B cell (primary cell): ENCODE results near the gene PORCN. TPM values are rescaled to one million over a fixed set of nuclear protein-coding genes. Genes with fewer than 3 reads are reported as not detected.
"Not testable (repeated sequence)": the region's sequence is repeated elsewhere in the genome, so short reads cannot be mapped to it uniquely, and the experiment has no call there.

ENCODE experiments used
- ATAC-seq: fragments of 200-7000 bp; cut with Tn5 transposase; one replicate; pipeline ENCODE4 v1.10.0; 2021; ENCODE audit warnings: low read depth, mild to moderate bottlenecking, moderate number of reproducible peaks, moderate library complexity
- CTCF ChIA-PET: fragments of 350-600 bp; sonication (Branson Sonifier 250); formaldehyde crosslinking; loops from one replicate; lab custom pipeline; 2021; ENCODE audit warnings: antibody characterized with exemption, inconsistent platforms; lab: Charles Lee
- POLR2A ChIA-PET: fragments of 350-600 bp; sonication (Branson Sonifier 250); formaldehyde crosslinking; loops from one replicate; lab custom pipeline; 2021; ENCODE audit warnings: antibody characterized with exemption; lab: Charles Lee
- DNase-seq: peaks from one replicate; pipeline ENCODE4 v3.0.0; 2013
- H2AFZ ChIP-seq: 2 replicates; pipeline ENCODE4 v1.6.1; 2012; ENCODE audit warnings: mild to moderate bottlenecking, low read depth, low read length; ENCODE audit not compliant: insufficient read depth, poor library complexity, severe bottlenecking
- H3K27ac ChIP-seq, 2 donors: 1 replicate in 1 of 2; 2 replicates in 1 of 2; pipeline ENCODE4 v1.5.1; 2012 to 2013; ENCODE audit warnings: low read length in 2 of 2, mild to moderate bottlenecking in 2 of 2, moderate library complexity in 1 of 2
- H3K27me3 ChIP-seq, 4 experiments: fragments of 200-600 bp in 1 of 4; sonication (generic) in 1 of 4; replicated peaks in 1 of 4; 1 replicate in 2 of 4; 2 replicates in 2 of 4; pipeline versions ENCODE4 v1.6.1 to v1.7.0; 2013 to 2016; ENCODE audit warnings: low read length in 3 of 4, mild to moderate bottlenecking in 2 of 4, mixed read lengths in 1 of 4, moderate library complexity in 1 of 4; ENCODE audit not compliant: insufficient read depth in 4 of 4, control insufficient read depth in 3 of 4; ENCODE audit errors: control extremely low read depth in 1 of 4
- H3K36me3 ChIP-seq, 2 experiments: replicated peaks in 1 of 2; 1 replicate in 1 of 2; 2 replicates in 1 of 2; pipeline versions ENCODE4 v1.6.1 to v1.7.1; 2013; ENCODE audit warnings: low read length in 1 of 2; ENCODE audit not compliant: insufficient read depth in 2 of 2, control insufficient read depth in 1 of 2; ENCODE audit errors: control extremely low read depth in 1 of 2, extremely low read depth in 1 of 2
- H3K4me1 ChIP-seq, 2 donors: fragments of 200-600 bp in 1 of 2; sonication (generic) in 1 of 2; 1 replicate in 1 of 2; 2 replicates in 1 of 2; pipeline versions ENCODE4 v1.5.1 to v1.6.1; 2013 to 2017; ENCODE audit warnings: low read length in 2 of 2; ENCODE audit not compliant: control insufficient read depth in 2 of 2, insufficient read depth in 2 of 2
- H3K4me2 ChIP-seq: replicated peaks from 2 replicates; pipeline ENCODE3; 2012; ENCODE audit warnings: mild to moderate bottlenecking, low read depth, low read length; ENCODE audit not compliant: poor library complexity, severe bottlenecking
- H3K4me3 ChIP-seq, 5 experiments: fragments of 200-600 bp in 1 of 5; sonication (generic) in 1 of 5; 1 replicate in 3 of 5; 2 replicates in 2 of 5; pipeline versions ENCODE4 v1.5.1 to v1.7.0; 2011 to 2016; ENCODE audit warnings: low read length in 4 of 5, mild to moderate bottlenecking in 4 of 5, low read depth in 2 of 5, control low read depth in 1 of 5, moderate library complexity in 1 of 5; ENCODE audit not compliant: insufficient read depth in 1 of 5; ENCODE audit errors: control extremely low read depth in 1 of 5, extremely low read depth in 1 of 5
- H3K79me2 ChIP-seq: fragments of 200-600 bp; sonication (generic); one replicate; pipeline ENCODE4 v1.6.0; 2016; ENCODE audit warnings: low read length; ENCODE audit not compliant: control insufficient read depth, insufficient read depth
- H3K9ac ChIP-seq: fragments of 200-600 bp; sonication (generic); 2 replicates; pipeline ENCODE4 v1.6.1; 2017; ENCODE audit warnings: mild to moderate bottlenecking, low read length, moderate library complexity
- H3K9me3 ChIP-seq, 3 donors: one replicate each; pipeline versions ENCODE4 v1.6.1 to v1.7.1; 2013; ENCODE audit warnings: low read length in 2 of 3; ENCODE audit not compliant: control insufficient read depth in 2 of 3, insufficient read depth in 1 of 3; ENCODE audit errors: control extremely low read depth in 1 of 3
- H4K20me1 ChIP-seq: 2 replicates; pipeline ENCODE4 v1.6.0; 2012; ENCODE audit warnings: mild to moderate bottlenecking, low read length; ENCODE audit not compliant: insufficient read depth, control insufficient read depth, poor library complexity, severe bottlenecking
- H3K27ac Mint-ChIP-seq: one replicate; pipeline ENCODE4 v1.8.0; 2021; ENCODE audit warnings: mixed read lengths
- H3K27me3 Mint-ChIP-seq: one replicate; pipeline ENCODE4 v1.8.0; 2021; ENCODE audit warnings: mixed read lengths
- H3K4me1 Mint-ChIP-seq: one replicate; pipeline ENCODE4 v1.8.0; 2021; ENCODE audit warnings: mixed read lengths
- H3K4me3 Mint-ChIP-seq: one replicate; pipeline ENCODE4 v1.8.0; 2021; ENCODE audit warnings: mixed read lengths
- H3K9me3 Mint-ChIP-seq: one replicate; pipeline ENCODE4 v1.8.0; 2022; ENCODE audit warnings: mixed read lengths; ENCODE audit not compliant: insufficient read depth
- CTCF ChIP-seq: fragments of 200-600 bp; IDR thresholded peaks from one replicate; pipeline ENCODE4 v1.8.0; 2022; ENCODE audit warnings: antibody characterized with exemption, mild to moderate bottlenecking
- EZH2 ChIP-seq: IDR thresholded peaks from 2 replicates; pipeline ENCODE4 v1.6.1; 2012; ENCODE audit warnings: borderline replicate concordance, low read depth, mild to moderate bottlenecking, moderate library complexity, low read length; ENCODE audit not compliant: insufficient read depth, poor library complexity, severe bottlenecking
- WGBS: methylation state at CpG from one replicate; pipeline ENCODE4 v1.1.5; 2013; ENCODE audit warnings: missing lambda C conversion rate; ENCODE audit not compliant: insufficient coverage; 5-methylcytosine and 5-hydroxymethylcytosine counted together
- intact Hi-C: fragments of 100-400 bp; cut with micrococcal nuclease; formaldehyde crosslinking; loops from one replicate; pipeline ENCODE4 v1.10.0; 2022
- polyA plus RNA-seq: library from polyadenylated mRNA; depleted of rRNA; stranded (reverse); fragments of >200 nt; gene quantifications from 2 replicates; pipeline ENCODE4 v1.2.3, GENCODE V29; 2012
- total RNA-seq, 2 donors: library from RNA; stranded (reverse); fragments of 120-200 nt in 1 of 2; gene quantifications; 1 replicate in 1 of 2; 2 replicates in 1 of 2; pipeline versions ENCODE4 v1.2.3 to v1.2.4, GENCODE V29; 2013 to 2022

Gene PORCN
- total and polyA plus RNA-seq, 2 donors (not counting 1 experiment from before 2014, with no cell fraction given) = 12.8 to 18.5 TPM

GRCh38 chrX:48516285-48516684 is 7.5 kb downstream of the PORCN start:
- no peaks in the 10 kb centered on the region for H3K79me2 ChIP-seq
- TF ChIP-seq EZH2 (no peak), CTCF (no peak)
- ChIA-PET CTCF (no interaction called here), POLR2A (no interaction called here)
- no peak overlapping the region for H2AFZ ChIP-seq
- H3K4me1 Mint-ChIP-seq = peaks cover 7% of the 10 kb centered on the region
- peaks cover 9% of the 10 kb centered on the region in 2 donors for H3K4me1 ChIP-seq
- WGBS = 84% methylated on average over 2 of the region's 10 CpGs
- no peaks in the 10 kb centered on the region for H3K9me3 ChIP-seq
- no peaks in the 10 kb centered on the region for H3K9me3 Mint-ChIP-seq
- H3K27me3 ChIP-seq = no peaks in the 10 kb centered on the region
- ATAC-seq = no peak
- H3K4me3 ChIP-seq = no peak overlapping the region
- no peak for DNase-seq
- no peak overlapping the region for H3K4me3 Mint-ChIP-seq
- H3K27ac ChIP-seq = no peak overlapping the region
- intact Hi-C loops = no loop called here
- no peaks in the 10 kb centered on the region for H3K36me3 ChIP-seq
- no peak overlapping the region for H3K27ac Mint-ChIP-seq
- H4K20me1 ChIP-seq = no peaks in the 10 kb centered on the region
- no peak overlapping the region for H3K9ac ChIP-seq
- H3K4me2 ChIP-seq = no peak overlapping the region
- no peaks in the 10 kb centered on the region for H3K27me3 Mint-ChIP-seq

DNA sequence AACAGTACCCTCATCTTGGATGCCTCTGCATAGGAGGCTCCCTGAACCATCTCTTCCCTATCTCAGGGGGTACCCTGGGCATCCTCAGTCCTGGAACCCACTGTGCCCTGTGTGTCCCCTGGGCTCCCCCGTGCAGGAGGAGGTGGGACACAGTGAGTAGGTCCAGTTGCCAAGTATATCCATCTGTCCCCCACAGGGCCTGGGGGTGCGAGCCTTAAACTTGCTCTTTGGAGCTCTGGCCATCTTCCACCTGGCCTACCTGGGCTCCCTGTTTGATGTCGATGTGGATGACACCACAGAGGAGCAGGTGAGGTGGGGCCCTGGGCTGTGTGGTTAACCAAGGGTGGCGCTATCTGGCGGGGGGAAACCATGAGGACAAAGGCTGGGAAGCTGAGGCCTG is 8.2 kb downstream of the PORCN start:
- TF ChIP-seq EZH2 = no peak
- TF ChIP-seq CTCF = no peak
- H3K27ac Mint-ChIP-seq = no peak overlapping the region
- Histone ChIP-seq H2AFZ (no peak overlapping the region), H3K4me1 (peaks cover 9 to 10% of the 10 kb centered on the region in 2 donors), H3K79me2 (no peaks in the 10 kb centered on the region), H3K36me3 (no peaks in the 10 kb centered on the region), H3K27ac (no peak overlapping the region), H3K4me3 (no peak overlapping the region), H3K9me3 (no peaks in the 10 kb centered on the region), H3K9ac (no peak overlapping the region), H3K27me3 (no peaks in the 10 kb centered on the region), H4K20me1 (no peaks in the 10 kb centered on the region), H3K4me2 (no peak overlapping the region)
- no peak for DNase-seq
- ChIA-PET CTCF (no interaction called here), POLR2A (no interaction called here)
- no peak overlapping the region for H3K4me3 Mint-ChIP-seq
- ATAC-seq = no peak
- H3K27me3 Mint-ChIP-seq = no peaks in the 10 kb centered on the region
- 60% methylated on average over 1 of the region's 5 CpGs for WGBS
- peaks cover 8% of the 10 kb centered on the region for H3K4me1 Mint-ChIP-seq
- no peaks in the 10 kb centered on the region for H3K9me3 Mint-ChIP-seq
- intact Hi-C loops = no loop called here

DNA sequence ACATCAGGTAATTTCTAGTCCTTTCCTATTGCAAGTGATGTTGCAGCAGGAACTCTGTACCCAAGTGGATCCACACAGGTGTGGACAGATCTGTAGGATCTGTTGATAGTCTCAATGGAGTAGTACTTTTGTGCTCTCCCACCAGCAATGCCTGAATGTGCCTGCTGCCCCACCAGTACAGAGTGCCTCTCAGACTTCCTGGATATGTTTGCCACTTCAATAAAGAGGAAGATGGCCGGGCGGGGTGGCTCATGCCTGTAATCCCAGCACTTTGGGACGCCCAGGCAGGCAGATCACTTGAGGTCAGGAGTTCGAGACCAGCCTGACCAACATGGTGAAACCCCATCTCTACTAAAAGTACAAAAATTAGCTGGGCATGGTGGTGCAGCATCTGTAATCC is 10.7 kb downstream of the PORCN start:
- H3K36me3 ChIP-seq, CTCF ChIA-PET, H3K4me3 ChIP-seq, H3K27me3 ChIP-seq, H3K4me2 ChIP-seq, H3K9ac ChIP-seq, DNase-seq, H3K9me3 Mint-ChIP-seq, ATAC-seq, H3K9me3 ChIP-seq, H3K4me3 Mint-ChIP-seq, intact Hi-C loops, H2AFZ ChIP-seq, H4K20me1 ChIP-seq, H3K27me3 Mint-ChIP-seq, H3K27ac ChIP-seq, H3K27ac Mint-ChIP-seq: not testable (repeated sequence)
- no CpG with 5 or more reads among the region's 4 CpGs for WGBS
- Histone ChIP-seq H3K4me1 (peaks cover 12 to 19% of the 10 kb centered on the region in 2 donors), H3K79me2 (peaks cover 15% of the 10 kb centered on the region)
- POLR2A ChIA-PET = interaction anchor here (1.2 kb wide), 1 partner anchor 20 kb away, joined by 5 read pairs; the partner anchor contains the start of gene TBC1D25
- peaks cover 12% of the 10 kb centered on the region for H3K4me1 Mint-ChIP-seq
